GM19395 (cell line): ENCODE data around the gene ENTPD1.
A peak's percentile ranks its signal among the peaks of the same experiment; 100 is the strongest.
"Not testable (repeated sequence)": the region's sequence is repeated elsewhere in the genome, so short reads cannot be mapped to it uniquely, and the experiment has no call there.

ENCODE experiments used
- ATAC-seq: cut with Tn5 transposase; IDR thresholded peaks from one replicate; pipeline ENCODE4 v1.9.1; 2021; ENCODE audit warnings: mild to moderate bottlenecking, moderate library complexity; ENCODE audit not compliant: unreplicated experiment

Gene ENTPD1

GRCh38 chr10:95756041-95756761, at the start of gene ENTPD1:
ENTPD1 (plus strand) TSS chr10:95756163; CDS start chr10:95756240, 77 bp downstream.
- peak; percentile 30 for ATAC-seq

- ATAC-seq = no peak
These were observed 49.4 kb upstream of the ENTPD1 start for GRCh38 chr10:95706573-95706972.

GRCh38 chr10:95706990-95707389, 49.0 kb upstream of the ENTPD1 start:
- ATAC-seq = no peak

GRCh38 chr10:95711492-95711891, 44.5 kb upstream of the ENTPD1 start:
- no peak for ATAC-seq

GRCh38 chr10:95716466-95716865, 39.5 kb upstream of the ENTPD1 start:
- no peak for ATAC-seq

- no peak for ATAC-seq
These were observed 39.1 kb upstream of the ENTPD1 start for GRCh38 chr10:95716866-95717265.

GRCh38 chr10:95720745-95721144, 35.2 kb upstream of the ENTPD1 start:
- ATAC-seq = not testable (repeated sequence)

- not testable (repeated sequence) for ATAC-seq
These were observed 33.5 kb upstream of the ENTPD1 start for GRCh38 chr10:95722496-95722895.

GRCh38 chr10:95728526-95728925, 27.4 kb upstream of the ENTPD1 start:
- ATAC-seq = no peak

- ATAC-seq = no peak
These were observed 26.5 kb upstream of the ENTPD1 start for GRCh38 chr10:95729323-95730055.

GRCh38 chr10:95730233-95730632, 25.7 kb upstream of the ENTPD1 start:
- ATAC-seq = no peak

- ATAC-seq = not testable (repeated sequence)
These were observed 23.1 kb upstream of the ENTPD1 start for GRCh38 chr10:95732907-95733306.

GRCh38 chr10:95739056-95739455, 16.9 kb upstream of the ENTPD1 start:
- no peak for ATAC-seq

GRCh38 chr10:95741807-95742467, 14.0 kb upstream of the ENTPD1 start:
- ATAC-seq = peak; percentile 76

- peak; percentile 35 for ATAC-seq
These were observed 13.5 kb upstream of the ENTPD1 start for GRCh38 chr10:95742485-95742884.

- no peak for ATAC-seq
These were observed 12.9 kb upstream of the ENTPD1 start for GRCh38 chr10:95742962-95743535.

- ATAC-seq = no peak
These were observed 10.5 kb upstream of the ENTPD1 start for GRCh38 chr10:95745501-95745900.

GRCh38 chr10:95748349-95748748, 7.6 kb upstream of the ENTPD1 start:
- ATAC-seq = no peak

GRCh38 chr10:95755511-95756004, 405 bp upstream of the ENTPD1 start:
- peak; percentile 32 for ATAC-seq

- ATAC-seq = no peak
These were observed 1.1 kb downstream of the ENTPD1 start for GRCh38 chr10:95756809-95757684.
